Thymus (tissue), 11 donors: ENCODE results near the gene RNF213. TPM values are rescaled to one million over a fixed set of nuclear protein-coding genes. Genes with fewer than 3 reads are reported as not detected.
"Not testable (repeated sequence)": the region's sequence is repeated elsewhere in the genome, so short reads cannot be mapped to it uniquely, and the experiment has no call there.

Experiments
- DNase-seq, 9 donors: peaks; one replicate each; pipeline ENCODE4 v3.0.0-alpha.2; 2013; ENCODE audit warnings: low spot score in 9 of 9, low read depth in 6 of 9, missing footprints in 1 of 9
- H3K27ac ChIP-seq, 2 donors: one replicate each; pipeline ENCODE4 v1.5.1; 2013; ENCODE audit warnings: control low read depth in 1 of 2, low read depth in 1 of 2, low read length in 1 of 2, mild to moderate bottlenecking in 1 of 2, moderate library complexity in 1 of 2
- H3K27me3 ChIP-seq, 2 donors: one replicate each; pipeline ENCODE4 v1.5.1; 2013; ENCODE audit warnings: low read length in 1 of 2; ENCODE audit not compliant: control insufficient read depth in 2 of 2, insufficient read depth in 1 of 2
- H3K36me3 ChIP-seq, 2 donors: one replicate each; pipeline ENCODE4 v1.5.1; 2013; ENCODE audit warnings: low read length in 1 of 2, mild to moderate bottlenecking in 1 of 2, moderate library complexity in 1 of 2; ENCODE audit not compliant: control insufficient read depth in 2 of 2, insufficient read depth in 2 of 2
- H3K4me1 ChIP-seq, 2 donors: one replicate each; pipeline ENCODE4 v1.5.1; 2013; ENCODE audit warnings: low read length in 2 of 2; ENCODE audit not compliant: control insufficient read depth in 2 of 2, insufficient read depth in 2 of 2
- H3K4me3 ChIP-seq, 2 donors: one replicate each; pipeline ENCODE4 v1.5.1; 2013; ENCODE audit warnings: low read length in 2 of 2, control low read depth in 1 of 2, mild to moderate bottlenecking in 1 of 2
- H3K9me3 ChIP-seq, 2 donors: one replicate each; pipeline ENCODE4 v1.5.1; 2013; ENCODE audit warnings: low read length in 1 of 2, mild to moderate bottlenecking in 1 of 2; ENCODE audit not compliant: control insufficient read depth in 2 of 2, insufficient read depth in 1 of 2
- WGBS: extraction: QIAGEN DNeasy Blood & Tissue Kit; methylation state at CpG from one replicate; pipeline ENCODE4 v1.1.7; 2013; 5-methylcytosine and 5-hydroxymethylcytosine counted together
- polyA plus RNA-seq: library from polyadenylated mRNA; stranded (reverse); fragments of 200-250 nt; gene quantifications from one replicate; pipeline ENCODE4 v1.2.3, GENCODE V29; 2013
- total RNA-seq: library from RNA; stranded (reverse); fragments of 120-200 nt; gene quantifications from one replicate; pipeline ENCODE4 v1.2.4, GENCODE V29; 2013
- donor health status: healthy.

The RNF213 gene
- total and polyA plus RNA-seq, 2 donors: 76.4 to 114 TPM

- Histone ChIP-seq H3K36me3 (no peaks in the 10 kb centered on the region), H3K4me3 (no peak overlapping the region), H3K4me1 (no peaks in the 10 kb centered on the region), H3K9me3 (peaks cover 1 to 17% of the 10 kb centered on the region in 2 donors), H3K27ac (no peak overlapping the region), H3K27me3 (no peaks in the 10 kb centered on the region)
- DNase-seq: no peak
- WGBS: 96% methylated on average over 3 of the region's 3 CpGs
These were observed 27.4 kb upstream of the RNF213 start for GRCh38 chr17:80233202-80233601.

- H3K27ac ChIP-seq: no peak overlapping the region
- WGBS: 89% methylated on average over 17 of the region's 17 CpGs
- no peak overlapping the region for H3K4me3 ChIP-seq
- no peaks in the 10 kb centered on the region for H3K36me3 ChIP-seq
- H3K9me3 ChIP-seq: peaks cover 1 to 17% of the 10 kb centered on the region in 2 donors
- no peaks in the 10 kb centered on the region for H3K4me1 ChIP-seq
- no peaks in the 10 kb centered on the region for H3K27me3 ChIP-seq
- DNase-seq: no peak
These were observed 23.7 kb upstream of the RNF213 start for GRCh38 chr17:80236911-80237310.

- H3K4me1 ChIP-seq: no peaks in the 10 kb centered on the region
- H3K4me3 ChIP-seq: no peak overlapping the region
- no peak for DNase-seq
- H3K9me3 ChIP-seq: peaks cover 1 to 13% of the 10 kb centered on the region in 2 donors
- H3K27ac ChIP-seq: no peak overlapping the region
- no peaks in the 10 kb centered on the region for H3K36me3 ChIP-seq
- 96% methylated on average over 10 of the region's 10 CpGs for WGBS
- H3K27me3 ChIP-seq: no peaks in the 10 kb centered on the region
These were observed 23.3 kb upstream of the RNF213 start for GRCh38 chr17:80237386-80237785.

- Histone ChIP-seq H3K9me3 (no peaks in the 10 kb centered on the region), H3K27me3 (no peaks in the 10 kb centered on the region), H3K27ac (no peak overlapping the region), H3K36me3 (no peaks in the 10 kb centered on the region), H3K4me1 (no peaks in the 10 kb centered on the region), H3K4me3 (no peak overlapping the region)
- no peak for DNase-seq
- WGBS: 85% methylated on average over 14 of the region's 14 CpGs
These were observed 18.1 kb upstream of the RNF213 start for GRCh38 chr17:80242505-80242904.

- Histone ChIP-seq H3K27ac (no peak overlapping the region), H3K4me1 (no peaks in the 10 kb centered on the region), H3K36me3 (no peaks in the 10 kb centered on the region), H3K9me3 (no peaks in the 10 kb centered on the region), H3K4me3 (no peak overlapping the region), H3K27me3 (no peaks in the 10 kb centered on the region)
- 96% methylated on average over 26 of the region's 26 CpGs for WGBS
- DNase-seq: no peak
These were observed 16.9 kb upstream of the RNF213 start for GRCh38 chr17:80243526-80244433.

GRCh38 chr17:80244448-80244847 is 16.2 kb upstream of the RNF213 start:
- not testable (repeated sequence) for DNase-seq, H3K4me1 ChIP-seq, H3K4me3 ChIP-seq, H3K36me3 ChIP-seq, H3K9me3 ChIP-seq, H3K27ac ChIP-seq, H3K27me3 ChIP-seq
- 95% methylated on average over 6 of the region's 6 CpGs for WGBS

GRCh38 chr17:80244871-80245509 is 15.7 kb upstream of the RNF213 start:
- no peak overlapping the region for H3K4me3 ChIP-seq
- 97% methylated on average over 22 of the region's 22 CpGs for WGBS
- DNase-seq: no peak
- H3K9me3 ChIP-seq: no peaks in the 10 kb centered on the region
- no peak overlapping the region for H3K27ac ChIP-seq
- H3K4me1 ChIP-seq: no peaks in the 10 kb centered on the region
- H3K36me3 ChIP-seq: no peaks in the 10 kb centered on the region
- H3K27me3 ChIP-seq: no peaks in the 10 kb centered on the region

GRCh38 chr17:80245566-80246265 is 14.9 kb upstream of the RNF213 start:
- no peaks in the 10 kb centered on the region for H3K36me3 ChIP-seq
- no peak for DNase-seq
- H3K9me3 ChIP-seq: no peaks in the 10 kb centered on the region
- 92% methylated on average over 27 of the region's 27 CpGs for WGBS
- H3K4me3 ChIP-seq: no peak overlapping the region
- H3K27ac ChIP-seq: no peak overlapping the region
- no peaks in the 10 kb centered on the region for H3K4me1 ChIP-seq
- no peaks in the 10 kb centered on the region for H3K27me3 ChIP-seq

- Histone ChIP-seq H3K9me3 (no peaks in the 10 kb centered on the region), H3K27ac (no peak overlapping the region), H3K27me3 (no peaks in the 10 kb centered on the region), H3K36me3 (no peaks in the 10 kb centered on the region), H3K4me1 (no peaks in the 10 kb centered on the region), H3K4me3 (no peak overlapping the region)
- 96% methylated on average over 19 of the region's 19 CpGs for WGBS
- DNase-seq: no peak
These were observed 14.4 kb upstream of the RNF213 start for GRCh38 chr17:80246266-80246681.
